COLO668 (cell line): ENCODE results near the gene POU2F2.
"Not testable (repeated sequence)": the region's sequence is repeated elsewhere in the genome, so short reads cannot be mapped to it uniquely, and the experiment has no call there.

Experiments used
- DNase-seq: peaks from one replicate; lab custom pipeline; 2025; ENCODE audit not compliant: unreplicated experiment; lab: John Stamatoyannopoulos, UW

POU2F2 gene

DNA sequence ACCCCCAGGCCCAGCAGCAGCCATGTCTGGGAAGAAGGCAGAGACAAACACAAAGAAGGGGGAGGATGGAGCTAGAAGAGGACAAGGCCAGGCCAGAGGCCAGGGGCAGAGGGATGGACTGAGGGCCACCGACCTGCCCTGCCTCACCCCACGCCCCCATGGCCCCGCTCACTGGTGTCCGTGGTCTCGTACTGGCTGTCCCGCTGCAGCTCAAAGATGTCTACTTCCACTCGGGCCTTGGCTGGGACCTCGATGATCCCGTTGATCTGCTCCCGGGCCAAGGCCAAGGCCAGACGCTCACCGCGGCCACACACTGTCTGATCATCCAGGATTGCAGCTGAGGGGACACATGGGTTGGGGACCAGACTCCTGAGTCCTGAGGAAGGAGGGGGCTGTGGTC is 67.2 kb downstream of the POU2F2 start:
- no peak for DNase-seq

DNA sequence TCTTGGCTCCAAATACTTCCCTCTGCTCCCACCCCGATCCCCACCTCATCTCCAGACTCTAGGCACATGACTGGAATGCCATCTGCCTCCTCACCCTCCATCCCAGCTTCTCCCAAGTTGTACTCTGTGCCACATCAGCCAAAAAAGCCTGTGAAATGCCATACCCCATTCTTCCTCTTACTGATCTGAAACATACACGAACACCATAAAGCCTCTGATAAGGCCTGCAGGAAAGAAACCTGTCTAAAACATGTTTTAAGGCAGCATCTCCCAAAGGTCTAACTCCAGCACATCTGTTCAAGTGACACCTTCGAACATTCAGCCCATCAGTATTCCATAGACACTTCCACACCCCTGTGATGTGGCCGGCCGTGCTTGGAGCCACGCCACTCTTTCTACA is 67.8 kb downstream of the POU2F2 start:
- DNase-seq: no peak

DNA sequence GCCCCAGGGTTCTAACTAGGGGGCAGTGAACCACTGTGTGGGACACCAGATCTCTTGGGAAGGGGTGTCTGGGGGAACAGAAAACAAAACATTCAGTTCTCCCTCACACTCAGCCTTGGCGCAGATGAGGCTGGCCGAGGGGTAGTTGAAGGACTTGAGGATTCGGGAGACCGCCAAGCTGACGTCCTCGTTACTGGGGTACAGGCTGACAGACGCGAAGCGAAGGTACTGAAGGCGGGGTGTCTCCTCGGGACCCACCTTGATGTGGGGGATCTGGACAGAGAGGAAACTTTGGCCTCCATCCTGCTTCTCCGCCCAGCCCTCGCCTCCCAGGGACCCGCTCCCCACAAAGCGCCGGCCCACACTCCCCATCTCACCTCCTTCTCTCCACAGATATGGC is 69.9 kb downstream of the POU2F2 start:
- DNase-seq: no peak

DNA sequence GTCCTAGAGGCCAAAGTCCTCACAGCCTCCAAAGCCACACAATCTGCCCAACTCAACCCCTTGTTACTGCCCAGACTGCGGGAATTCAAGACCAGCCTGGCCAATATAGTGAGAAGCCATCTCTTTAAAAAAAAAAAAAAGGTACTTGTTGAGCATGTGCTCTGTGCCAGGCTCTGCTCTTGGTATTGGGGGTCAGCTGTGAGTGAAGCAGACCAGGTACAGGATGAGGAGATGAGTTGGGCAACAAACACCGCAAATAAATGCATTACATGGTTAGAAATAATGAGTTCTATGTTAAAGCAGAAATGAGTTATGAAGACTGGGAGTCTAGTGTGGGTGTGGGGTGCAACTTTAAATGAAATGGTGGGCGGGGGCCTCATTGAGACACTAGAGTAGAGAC is 72.1 kb downstream of the POU2F2 start:
- no peak for DNase-seq

DNA sequence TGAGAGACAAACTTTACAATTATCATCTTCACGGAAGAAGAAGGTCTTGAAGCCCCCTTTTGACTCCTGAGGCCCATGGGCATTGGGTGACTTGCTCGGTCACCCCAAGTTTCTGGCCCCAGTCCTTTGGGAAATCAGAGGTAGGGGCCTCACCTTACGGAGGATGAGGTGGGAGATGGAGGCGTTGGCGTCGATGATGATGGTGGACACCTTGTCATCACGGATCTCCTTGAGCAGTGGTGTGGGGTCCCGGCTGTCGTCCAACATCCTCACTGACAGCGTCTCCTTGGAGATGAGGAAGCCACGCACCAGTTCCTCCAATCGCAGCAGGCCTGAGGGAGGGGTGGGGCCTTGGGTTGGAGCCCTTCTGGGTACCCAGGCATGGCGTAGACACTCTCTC is 73.0 kb downstream of the POU2F2 start:
- DNase-seq: no peak

DNA sequence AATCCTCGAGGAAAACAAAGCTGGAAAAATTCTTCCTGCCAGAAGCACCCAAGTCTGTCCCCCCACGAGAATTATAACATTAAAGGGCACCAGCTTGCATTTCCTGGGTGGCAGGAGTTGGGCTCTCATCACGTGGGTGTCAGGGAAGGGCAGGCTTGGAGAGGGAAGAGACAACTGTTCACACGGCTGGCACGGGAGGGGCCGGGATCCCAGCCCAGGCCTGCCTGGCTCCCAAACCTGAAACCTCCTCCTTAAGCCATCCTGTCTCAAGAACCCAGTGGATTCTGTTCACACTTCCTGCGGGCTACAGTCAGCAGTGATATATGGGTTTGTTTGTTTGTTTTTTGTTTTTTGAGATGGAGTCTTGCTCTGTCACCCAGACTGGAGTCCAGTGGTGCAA is 74.4 kb downstream of the POU2F2 start:
- DNase-seq: no peak

DNA sequence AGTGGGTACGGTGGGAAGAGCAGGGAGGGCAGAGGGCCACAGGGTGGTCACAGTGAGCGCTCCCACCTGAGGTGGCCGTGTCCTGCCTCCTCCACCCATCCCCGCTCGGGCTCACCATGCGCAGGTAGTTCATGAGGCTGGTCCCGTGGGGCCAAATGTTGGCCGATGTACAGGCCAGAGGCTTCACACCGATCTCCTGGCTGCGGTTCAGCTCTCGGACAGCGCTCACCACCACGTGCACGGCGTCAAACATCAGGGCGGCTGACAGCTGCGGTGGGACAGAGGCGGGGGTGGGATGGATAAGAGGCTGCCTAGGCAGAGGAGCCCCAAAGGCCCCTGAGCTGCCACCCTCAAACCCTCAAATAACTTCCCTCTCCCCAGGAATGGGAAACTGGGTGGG is 78.0 kb downstream of the POU2F2 start:
- no peak for DNase-seq

DNA sequence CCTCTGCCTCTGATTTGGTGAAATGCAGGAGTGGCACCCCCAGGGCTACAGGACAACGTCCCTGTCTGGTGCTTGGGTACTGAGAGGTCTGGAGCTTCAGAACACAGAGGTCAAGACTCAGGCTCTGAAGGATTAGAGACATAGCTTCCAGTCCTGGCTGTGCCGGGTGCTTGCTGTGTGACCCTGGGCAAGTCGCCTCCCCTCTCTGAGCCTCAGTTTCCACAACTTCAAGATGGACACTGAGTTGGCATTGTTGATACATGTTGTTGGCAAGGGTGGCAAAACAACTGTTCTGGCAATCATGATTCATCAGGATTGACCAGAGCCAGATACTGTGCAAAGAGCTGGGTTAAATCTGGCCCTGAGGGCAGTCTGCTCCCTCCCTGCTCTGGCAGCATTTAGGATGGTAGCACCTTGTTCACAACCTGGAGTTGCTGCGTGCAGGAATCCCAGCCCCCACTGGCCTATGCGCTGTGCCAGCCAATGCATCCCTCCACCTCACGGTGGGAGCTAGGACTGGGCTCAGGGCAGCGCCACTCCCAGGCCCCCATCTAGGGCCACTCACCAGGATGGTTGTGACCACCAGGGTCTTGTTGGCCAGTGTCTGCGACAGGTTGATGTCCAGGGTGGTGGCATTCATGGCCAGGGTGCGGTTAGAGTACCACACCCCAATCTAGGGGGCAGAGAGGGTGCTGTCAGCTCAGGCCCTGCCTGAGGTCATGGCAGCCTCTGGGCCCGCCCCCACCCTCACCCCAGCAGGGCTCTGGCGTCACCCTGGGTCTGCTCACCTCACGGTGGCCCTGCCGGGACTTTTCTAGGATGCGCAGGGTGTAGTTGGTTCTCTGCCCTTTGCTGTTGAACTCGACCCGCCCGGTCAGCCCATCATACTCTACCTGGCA is 79.0 kb downstream of the POU2F2 start:
- DNase-seq: no peak

DNA sequence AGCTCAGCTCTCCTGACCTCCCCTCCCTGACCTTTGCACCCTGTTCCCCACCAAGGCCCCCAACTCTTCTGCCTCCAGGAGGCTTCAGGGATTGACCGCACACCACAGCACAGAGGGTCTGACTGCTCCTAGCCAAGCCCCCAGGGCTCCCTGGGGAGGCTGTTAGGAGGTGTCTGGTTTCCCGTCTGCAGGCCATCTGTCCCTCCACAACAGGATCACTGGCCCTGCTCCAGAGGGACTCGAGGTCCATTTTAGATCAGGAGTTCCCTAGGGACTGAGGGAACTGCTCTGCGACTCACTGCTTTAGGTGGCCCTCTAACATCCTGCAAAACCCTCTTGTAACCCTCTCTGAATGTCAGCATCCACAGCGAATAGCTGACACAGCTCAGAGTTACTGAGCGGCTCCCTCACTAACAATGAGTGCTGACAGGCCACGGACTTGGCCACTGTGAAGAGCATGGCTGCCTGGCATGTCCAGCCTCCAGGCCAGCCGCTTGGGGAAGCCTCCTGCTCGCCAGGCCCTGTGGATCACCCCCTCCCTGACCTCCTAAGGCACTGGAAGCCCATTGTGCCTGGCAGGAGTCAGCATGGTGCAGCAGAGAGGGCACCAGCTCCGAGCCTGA is 79.9 kb downstream of the POU2F2 start:
- peak; percentile 52 for DNase-seq

DNA sequence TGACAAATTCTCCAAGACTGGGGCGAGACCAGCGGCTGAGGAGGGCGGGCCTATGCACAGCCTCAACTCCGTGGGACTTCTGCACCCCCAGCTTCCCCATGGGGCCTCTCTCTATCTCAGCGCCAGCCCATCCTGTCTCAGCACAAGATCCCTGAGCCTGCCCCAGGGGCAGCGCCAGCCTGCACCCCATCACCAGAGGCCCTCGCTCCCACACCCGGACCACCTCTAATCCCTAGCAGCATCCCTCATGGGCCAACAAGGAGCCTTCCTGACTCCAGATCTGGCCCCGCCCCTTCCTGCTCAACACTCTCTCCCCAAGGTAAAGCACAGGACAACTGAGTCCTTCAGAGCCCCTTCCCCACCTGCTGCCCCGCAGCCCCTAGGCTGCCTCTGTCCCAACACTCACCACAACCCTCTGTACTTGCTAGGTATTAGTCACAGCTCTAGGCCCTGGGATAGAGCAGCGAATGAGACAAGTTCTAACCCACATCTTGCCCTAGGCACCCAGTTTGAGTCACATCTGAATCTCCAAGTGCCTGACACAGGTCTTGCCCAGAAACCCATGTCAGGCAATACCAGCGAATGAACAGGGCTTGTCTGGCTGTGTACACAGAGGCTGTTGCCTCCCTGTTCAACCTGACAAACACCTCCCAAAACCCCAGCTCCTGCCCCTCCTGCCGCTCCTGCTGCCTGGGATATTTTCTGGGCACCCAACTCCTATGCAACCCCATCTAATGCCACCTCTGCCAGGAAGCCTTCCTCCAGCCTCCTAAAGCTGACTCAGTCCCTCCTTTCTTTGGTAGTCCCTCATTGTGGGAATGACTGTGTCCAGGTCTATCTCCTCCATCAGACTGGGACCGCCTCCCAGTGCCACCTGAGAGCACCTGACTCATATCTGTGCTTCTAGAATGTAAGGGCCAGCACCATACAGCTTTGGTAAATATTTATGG is 80.8 kb downstream of the POU2F2 start:
- peak; percentile 48 for DNase-seq

DNA sequence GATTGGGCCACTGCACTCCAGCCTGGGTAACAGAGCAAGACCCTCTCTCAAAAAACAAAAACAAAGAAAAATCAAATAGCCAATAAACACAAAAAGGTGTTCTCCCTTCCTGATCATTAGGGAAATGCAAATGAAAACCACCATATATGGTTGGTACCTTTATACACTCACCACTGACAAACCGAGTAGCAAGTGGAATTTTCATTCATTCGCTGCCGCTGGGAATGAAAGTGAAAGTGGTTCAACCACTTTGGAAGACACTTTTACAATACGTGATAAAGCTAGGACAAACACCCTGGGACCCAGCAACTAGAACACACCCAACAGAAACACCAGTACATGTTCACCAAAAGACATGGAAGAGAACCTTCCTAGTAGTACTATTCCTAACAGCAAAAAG is 83.3 kb downstream of the POU2F2 start:
- peak; percentile 17 for DNase-seq

DNA sequence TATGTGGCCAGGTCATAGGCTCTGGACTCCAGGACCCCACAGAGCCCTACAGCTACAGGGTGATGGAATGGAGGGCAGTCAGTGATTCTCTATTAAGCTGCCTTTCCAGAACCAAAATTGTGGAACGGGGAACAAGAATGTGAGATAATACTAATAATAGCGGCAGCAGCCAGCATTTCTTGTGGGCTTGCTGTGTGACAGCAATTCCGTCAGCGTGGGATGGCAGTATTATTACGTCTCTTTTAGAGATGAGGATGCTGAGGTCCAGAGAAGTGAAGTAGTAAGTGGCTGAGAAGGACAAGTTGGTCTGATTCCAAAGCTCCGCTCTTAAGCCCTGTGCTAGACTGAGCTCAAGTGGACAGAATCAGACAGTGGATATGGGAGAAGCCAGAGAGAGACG is 86.7 kb downstream of the POU2F2 start:
- no peak for DNase-seq

DNA sequence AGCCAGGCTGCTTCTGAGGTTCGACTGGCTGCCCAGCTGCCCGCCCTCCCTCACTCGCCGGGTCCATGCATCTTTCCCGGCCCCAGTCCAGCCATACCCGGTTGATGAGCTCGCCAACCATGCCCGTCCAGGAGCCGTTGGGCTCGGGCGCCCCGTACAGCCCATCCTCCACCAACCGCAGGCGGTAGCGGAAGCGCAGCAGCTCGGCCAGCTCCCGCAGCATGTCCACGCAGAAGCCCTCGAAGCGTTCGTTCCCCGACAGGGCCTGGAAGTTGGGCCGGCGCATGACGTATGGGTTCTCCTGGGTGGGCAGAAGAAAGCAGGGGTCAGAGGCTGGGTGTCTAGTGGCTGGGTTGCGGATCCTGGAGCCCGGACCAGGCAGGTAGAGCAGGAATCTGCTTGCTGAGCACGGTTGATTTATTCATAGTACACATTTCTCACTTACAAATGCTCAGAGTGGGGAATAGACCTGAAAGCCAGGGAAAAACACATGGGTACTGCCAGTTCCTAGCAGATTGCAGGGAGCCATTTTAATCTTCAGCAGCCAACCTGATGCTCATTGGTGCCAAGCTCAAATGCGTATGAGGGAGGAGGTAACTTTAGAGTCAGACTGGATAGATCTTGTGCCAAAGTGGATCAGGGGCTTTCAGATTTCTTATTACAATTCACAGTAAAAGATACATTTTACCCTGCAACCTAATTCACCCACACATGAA is 89.6 kb downstream of the POU2F2 start:
- no peak for DNase-seq

DNA sequence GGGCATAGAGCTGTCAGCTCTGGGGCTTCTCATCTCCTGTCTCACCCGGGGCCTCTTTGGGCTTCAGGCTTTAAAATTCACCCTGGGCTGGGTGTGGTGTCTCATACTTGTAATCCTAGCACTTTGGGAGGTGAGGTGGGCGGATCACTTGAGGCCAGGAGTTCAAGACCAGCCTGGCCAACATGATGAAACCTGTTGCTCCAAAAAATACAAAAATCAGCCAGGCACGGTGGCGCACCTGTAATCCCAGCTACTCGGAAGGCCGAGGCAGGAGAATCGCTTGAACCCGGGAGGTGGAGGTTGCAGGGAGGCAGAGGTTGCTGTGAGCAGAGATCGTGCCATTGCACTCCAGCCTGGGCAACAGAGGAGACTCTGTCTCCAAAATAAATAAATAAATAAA is 91.8 kb downstream of the POU2F2 start:
- DNase-seq: not testable (repeated sequence)

DNA sequence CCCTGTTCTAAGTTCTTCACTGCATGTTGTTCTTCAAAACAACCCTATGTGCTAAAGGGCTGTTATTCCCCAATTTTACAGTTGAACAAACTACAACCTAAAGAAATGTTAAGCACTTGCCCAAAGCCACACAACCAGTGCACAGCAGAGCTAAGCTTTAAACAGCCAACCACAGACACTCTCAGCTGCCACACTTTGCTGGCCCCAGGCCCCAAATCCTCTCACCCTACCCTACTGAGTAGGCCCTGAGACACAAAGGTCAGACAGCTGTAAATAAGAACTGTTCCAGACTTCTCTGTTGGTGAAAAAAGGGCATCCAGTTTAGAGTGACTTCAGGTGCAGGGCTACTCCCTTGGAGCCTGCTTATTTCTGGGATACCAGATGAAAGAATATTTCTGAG is 92.2 kb downstream of the POU2F2 start:
- DNase-seq: no peak

DNA sequence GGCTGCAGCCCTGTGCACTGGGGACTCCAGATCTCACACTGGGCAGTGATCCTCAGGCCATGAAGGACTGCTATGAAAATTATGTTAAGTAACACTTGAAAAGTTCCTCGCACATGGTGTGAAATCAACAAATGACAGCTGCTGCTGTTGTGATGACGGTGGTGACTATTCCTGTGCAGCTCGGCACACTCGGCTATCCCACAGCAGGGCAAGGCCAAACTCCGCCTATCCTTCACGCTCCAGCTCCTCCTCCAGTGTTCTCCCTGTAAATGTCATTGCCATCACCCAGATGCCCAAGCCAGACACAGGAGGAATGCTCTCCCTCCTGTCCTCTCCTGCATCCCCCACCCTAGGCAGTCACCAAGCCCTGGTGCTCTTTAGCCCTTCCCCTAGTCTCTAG is 93.6 kb downstream of the POU2F2 start:
- DNase-seq: peak; percentile 68

DNA sequence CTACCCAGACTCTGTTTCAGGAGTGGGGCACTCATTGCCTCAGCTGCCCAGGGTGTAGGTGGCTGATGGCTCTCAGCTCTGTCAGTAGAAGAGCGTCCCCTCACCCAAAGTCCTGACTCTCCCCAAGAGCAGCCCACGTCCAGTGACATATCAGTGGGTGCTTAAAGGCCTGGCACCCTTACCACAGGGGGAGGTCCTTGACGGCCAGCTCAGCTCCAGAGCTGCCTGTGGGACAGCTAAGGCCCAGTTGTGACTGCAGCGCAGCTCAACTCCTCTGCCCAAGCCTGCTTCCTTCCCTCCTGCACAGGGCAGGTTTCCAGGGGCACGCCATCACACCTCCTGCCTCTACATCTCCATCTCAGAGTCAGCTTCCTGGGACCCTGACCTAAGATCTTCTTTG is 94.6 kb downstream of the POU2F2 start:
- no peak for DNase-seq
